ENCODE results near the gene ANKH.

Gene ANKH

DNA sequence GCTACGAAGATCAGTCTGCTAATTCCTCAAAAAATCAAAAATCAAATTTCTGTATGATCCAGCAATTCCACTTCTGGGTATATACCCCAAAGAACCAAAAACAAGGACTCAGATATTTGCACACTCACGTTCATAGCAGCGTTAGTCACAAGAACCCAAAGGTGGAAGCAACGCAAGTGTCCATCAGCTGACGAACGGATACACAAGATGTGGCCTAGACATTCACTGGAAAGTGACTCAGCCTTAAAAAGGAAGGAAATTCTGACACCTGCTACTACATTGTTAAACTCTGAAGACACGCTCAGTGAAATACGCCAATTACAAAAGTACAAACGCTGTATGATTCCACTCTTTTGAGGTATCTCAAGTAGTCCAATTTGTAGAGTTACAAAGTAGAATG is 113.7 kb downstream of the ANKH start:
- no peak for DNase-seq

GRCh38 chr5:14756478-14756877 is 115.1 kb downstream of the ANKH start:
- DNase-seq: no peak

DNA sequence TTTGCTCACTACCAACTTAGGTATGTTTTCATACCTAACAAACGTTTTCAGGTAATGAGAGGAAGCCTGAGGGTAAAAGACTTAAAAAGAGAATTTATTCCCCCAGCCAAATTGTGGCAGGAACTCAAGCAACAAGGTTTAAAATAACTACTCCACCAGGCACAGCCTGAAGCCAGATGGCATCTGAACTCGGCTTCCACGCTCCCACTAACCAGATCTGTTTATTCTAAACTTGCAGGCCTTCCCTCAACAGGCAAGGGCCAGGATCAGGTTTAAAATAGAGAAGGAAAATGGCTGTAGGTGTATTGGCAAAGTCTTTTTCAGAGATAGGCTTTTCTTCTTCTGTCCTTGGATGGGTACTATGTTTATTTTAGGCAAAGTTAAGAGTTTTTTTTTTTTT is 117.6 kb downstream of the ANKH start:
- no peak for DNase-seq

DNA sequence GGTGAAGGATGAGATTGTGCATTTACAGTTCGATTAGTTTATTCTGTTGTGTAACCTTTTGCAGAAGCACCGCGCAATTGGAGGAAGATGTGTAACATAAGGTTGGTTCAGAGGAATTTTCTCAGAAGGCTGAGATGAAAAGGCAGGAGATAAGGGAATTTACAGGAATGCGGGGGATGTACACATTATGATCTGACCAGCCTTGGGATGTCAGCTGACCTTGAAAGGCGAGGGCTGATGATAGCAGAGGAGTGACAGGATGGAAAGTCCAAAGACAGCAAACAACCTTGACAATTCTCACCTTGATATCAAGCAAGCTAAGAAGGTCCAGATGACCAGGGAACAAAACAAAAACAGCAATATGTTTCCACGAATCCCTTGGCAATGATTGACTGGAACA is 118.3 kb downstream of the ANKH start:
- DNase-seq: no peak

DNA sequence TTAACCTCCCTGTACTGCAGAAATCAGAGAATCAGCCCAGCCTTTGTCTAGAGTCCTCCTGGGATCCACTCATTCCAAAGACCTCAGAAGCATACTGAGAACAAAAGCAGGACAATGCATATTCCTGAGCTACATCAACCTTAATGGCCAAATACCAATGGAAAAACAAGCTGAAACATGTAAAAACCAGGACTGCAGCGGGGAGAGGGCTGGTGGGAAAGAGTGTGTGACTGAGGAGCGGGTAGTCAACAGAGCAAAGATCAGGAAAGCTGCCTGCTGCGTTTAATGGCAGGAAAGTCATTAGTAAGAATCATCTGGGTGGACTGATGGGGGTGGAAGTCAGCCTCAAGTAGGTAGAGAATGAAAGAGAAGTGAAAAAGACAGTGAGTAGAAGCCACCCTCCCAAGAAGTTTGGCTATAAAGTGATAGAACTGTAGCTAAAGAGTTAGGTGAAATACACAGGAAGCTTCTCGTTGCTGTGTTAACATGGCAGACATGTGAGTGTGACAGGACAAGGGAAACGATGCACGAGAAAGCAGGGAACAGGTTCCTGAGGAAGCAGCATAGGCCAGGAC is 119.0 kb downstream of the ANKH start:
- no peak for DNase-seq

GRCh38 chr5:14750712-14751111 is 120.9 kb downstream of the ANKH start:
- DNase-seq: no peak

DNA sequence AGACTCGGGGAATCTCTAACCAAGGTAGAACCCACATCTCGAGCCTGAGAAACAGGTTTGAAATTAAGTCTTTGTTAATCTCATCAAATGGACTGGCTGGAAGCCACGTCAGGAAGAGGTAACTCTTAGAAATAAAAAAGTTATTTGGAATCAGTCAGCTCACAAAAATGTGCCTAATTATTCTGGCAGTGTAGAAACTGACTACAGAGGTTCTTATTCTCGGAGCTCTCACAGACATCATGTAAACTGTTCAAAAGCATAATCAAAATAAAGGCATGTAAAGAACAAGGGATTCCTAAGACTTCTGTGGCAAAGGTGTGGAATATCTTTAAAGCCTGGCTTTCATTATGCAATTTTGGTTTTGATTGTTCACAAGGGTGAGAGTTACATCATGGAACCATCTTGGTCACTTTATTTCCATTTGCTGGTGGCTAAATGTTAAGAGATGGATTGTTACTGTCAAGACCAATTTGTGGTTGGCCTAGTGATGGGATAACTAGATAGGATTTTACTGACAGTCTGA is 121.9 kb downstream of the ANKH start:
- no peak for DNase-seq

DNA sequence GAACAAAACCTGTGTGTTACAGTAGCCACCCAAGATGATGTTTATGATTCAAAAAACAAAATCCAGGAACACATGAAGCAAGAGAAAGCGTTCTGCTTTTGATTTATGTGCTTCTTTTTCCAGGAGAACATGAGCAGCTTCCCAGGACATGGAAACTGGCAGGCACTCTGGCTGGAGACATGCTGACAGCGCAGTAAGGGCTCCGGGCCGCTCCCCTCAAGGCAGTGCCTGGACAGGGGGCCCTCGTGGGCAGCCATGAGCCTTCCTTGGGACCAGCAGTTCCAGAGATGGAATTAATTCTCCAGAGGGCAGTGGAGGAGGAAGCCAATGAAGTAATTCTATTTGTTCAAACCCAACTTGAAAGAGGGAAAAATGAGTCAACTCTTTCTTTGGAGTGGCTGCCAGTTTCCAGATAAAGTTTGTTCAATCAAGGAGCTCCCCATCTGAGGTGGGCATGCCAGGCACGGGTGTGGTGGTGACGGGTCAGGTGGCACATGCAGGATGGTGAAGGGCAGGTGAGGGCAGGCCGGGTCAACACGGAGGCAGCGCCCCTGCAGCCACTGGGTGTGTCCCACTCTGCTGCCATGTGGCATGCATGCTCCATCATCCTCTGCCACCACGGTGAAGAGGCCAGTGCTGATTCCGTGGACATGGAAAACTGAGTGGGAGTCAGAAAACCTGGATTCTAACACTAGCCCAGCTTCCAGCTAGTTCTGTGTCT is 123.2 kb downstream of the ANKH start:
- no peak for DNase-seq

DNA sequence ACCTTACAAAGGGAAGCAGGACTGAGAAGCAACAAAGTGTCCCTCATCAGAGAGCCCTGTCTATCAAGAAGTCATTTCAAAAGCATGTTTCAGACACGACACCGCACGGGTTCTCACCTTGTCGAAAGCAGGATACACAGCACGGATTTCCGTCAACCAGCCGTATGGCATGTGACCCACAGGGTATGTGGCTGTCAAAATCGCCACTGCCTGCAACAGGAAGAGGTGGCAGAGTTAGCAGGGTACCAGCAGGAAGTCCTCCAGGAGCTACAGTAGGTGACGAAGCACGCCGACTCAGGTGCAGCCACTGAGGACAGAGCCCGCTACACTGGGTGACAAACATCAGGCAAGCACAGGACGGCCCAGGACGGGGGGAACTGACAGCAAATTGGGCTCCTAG is 125.8 kb downstream of the ANKH start:
- no peak for DNase-seq

GRCh38 chr5:14745188-14745563 is 126.4 kb downstream of the ANKH start:
- DNase-seq: no peak

- DNase-seq: no peak
Observed at GRCh38 chr5:14744296-14745187, 127.0 kb downstream of the ANKH start.

DNA sequence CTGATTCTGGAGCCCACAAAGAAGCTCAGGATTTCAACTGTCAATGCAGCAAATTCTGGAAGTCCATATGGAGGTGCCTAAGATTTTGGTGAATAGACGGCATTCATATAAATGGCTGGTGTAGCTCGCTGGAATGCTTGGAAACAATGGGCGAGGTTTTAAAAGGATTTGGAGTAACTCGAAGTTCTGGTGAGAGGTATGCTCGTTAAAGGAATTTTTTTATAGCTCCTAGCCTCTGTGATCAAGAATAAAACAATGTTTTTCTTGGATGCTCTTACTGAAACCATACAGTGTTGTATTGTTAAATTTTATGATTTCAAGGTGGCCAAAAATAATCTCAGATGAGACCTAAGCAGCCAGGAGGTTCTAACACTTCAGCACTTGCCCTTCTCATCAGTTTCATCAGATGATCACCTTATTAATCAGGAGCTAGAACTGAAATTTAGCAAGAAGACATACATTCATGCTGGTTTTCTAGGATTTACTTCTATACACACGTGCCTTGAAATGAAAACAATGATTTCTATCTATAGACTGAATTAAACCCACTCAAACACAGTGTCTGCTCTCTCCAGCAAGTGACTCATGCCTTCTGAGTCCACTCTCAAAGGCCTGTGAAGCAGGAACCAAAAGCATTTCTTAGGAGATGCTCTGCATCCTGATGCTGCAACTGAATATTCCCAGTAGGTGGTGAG is 127.8 kb downstream of the ANKH start:
- no peak for DNase-seq

DNA sequence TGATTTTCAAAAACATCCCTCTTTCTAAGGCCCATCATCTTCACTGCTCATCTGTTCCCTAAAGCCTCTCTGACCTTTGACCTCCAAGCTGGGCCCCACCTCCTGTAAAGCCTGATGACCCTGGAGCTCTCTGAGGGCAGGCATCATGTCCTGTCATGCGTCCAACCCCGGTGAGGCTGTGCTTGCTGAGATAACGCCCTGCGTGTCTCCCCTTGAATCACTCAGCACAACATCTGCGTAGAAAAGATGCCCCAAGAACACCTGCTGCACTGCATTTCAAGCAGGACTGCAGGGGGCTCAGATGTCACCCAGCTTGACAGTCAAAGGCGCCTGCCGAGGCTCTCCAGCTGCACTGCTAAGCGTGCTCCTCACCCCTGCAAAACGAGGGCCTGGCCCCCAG is 129.1 kb downstream of the ANKH start:
- DNase-seq: no peak

GRCh38 chr5:14741801-14742440 is 129.7 kb downstream of the ANKH start:
- DNase-seq: no peak

- no peak for DNase-seq
Observed at GRCh38 chr5:14741131-14741530, 130.4 kb downstream of the ANKH start.

DNA sequence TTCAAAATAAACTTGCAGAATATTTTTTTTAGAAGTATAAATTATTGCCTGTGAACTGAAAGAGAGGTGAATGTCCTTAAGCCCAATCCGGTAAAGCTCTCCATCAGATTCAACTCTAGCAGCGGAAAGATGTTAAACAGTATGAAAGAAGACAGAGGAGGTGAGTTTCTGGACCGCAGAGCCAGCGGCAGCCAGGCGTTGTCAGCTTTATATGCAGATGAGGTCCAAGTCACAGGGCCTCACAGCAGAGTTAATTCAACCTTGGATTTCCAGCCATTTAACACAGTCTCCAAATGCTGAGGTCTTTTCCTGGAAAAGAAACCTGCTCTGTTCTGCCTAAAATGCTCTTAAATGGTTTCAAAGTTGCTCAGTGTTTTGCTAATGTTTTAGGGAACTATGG is 131.6 kb downstream of the ANKH start:
- no peak for DNase-seq

GRCh38 chr5:14739538-14739937 is 132.0 kb downstream of the ANKH start:
- DNase-seq: no peak

GRCh38 chr5:14738050-14738449 is 133.5 kb downstream of the ANKH start:
- DNase-seq: no peak

- DNase-seq: no peak
Observed at GRCh38 chr5:14737291-14737690, 134.3 kb downstream of the ANKH start.

DNA sequence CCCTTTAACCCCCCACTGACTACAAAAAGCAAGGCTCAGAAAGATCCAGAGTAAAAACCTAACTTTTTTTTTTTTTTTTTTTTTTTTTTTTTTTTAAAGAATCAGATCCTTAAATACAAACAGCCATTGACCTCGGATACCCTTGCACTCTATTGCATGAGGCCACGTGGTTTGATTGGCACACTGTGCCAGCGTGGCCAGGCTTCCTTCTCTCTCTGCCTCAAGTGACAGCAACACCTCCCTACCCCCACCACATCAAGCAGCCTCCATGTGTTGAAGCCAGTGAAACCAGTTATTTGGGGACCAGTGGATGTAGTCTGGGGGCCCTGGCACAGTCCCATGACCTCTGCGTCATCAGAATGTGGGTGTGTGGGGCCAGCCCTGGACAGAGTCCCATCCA is 135.6 kb downstream of the ANKH start:
- no peak for DNase-seq

DNA sequence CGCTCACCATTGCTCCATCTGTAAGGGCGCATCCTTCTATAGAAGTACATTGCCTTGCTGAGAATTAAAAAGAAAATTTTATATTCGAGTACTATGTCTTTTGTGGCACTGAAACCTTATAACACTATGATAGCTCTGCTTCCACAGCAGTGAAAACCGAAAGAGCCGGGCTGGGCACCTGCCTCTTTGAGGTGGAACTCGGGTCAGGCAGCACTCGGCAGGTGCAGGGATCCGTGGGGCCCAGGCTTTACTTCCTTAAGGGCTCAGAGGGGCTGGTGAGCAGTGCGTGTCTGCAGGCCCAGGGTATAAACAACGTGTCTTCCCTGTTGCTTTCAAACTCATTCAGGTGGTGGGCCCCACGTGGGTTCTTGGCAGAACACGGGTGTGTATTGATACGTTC is 137.2 kb downstream of the ANKH start:
- DNase-seq: no peak

DNA sequence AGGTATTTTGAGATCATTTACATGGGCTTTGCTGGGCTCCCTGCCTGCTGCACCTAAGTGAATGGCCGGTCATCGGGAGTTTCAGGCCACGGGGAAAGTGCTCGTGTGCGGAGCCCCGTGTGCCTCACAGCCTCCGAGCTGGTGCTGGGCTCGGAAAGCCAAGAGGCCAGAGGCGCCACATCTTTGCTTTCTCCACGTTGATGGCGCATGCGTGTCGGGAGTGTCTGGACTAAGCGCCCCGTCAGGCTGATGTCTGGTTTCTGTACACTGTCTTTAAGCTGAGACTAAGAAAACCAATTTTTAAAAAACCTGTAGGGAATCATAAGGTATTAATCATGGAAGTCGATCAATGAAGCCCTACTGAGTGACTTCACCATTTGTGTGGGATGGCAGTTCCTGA is 137.9 kb downstream of the ANKH start:
- no peak for DNase-seq

- no peak for DNase-seq
Observed at GRCh38 chr5:14732991-14733390, 138.6 kb downstream of the ANKH start.
